ENCODE results near the gene LDB3.

GRCh38 chr10:86715836-86716235 is 47.5 kb downstream of the LDB3 start:
- TF ChIP-seq YY1 (tag by site-specific recombination; IDR thresholded peaks at IDR 0.05) (no peak), CTCF (tag by site-specific recombination; IDR thresholded peaks at IDR 0.05) (no peak), ZFP3 (tag by site-specific recombination; IDR thresholded peaks at IDR 0.05; ENCODE audit: low read depth) (no peak), ZNF513 (tag by site-specific recombination; IDR thresholded peaks at IDR 0.05) (no peak), ZNF175 (tag by site-specific recombination; IDR thresholded peaks at IDR 0.05) (no peak), ZNF518A (tag by site-specific recombination; conservative IDR thresholded peaks at IDR 0.05; ENCODE audit: low read depth) (no peak), ZNF704 (tag by site-specific recombination; IDR thresholded peaks at IDR 0.05) (no peak), ZBTB20 (tag by site-specific recombination; IDR thresholded peaks at IDR 0.05) (no peak), ZBTB7A (tag by site-specific recombination; IDR thresholded peaks at IDR 0.05; ENCODE audit: low read depth) (no peak), ZNF768 (tag by site-specific recombination; IDR thresholded peaks at IDR 0.05) (no peak), TRIM28 (IDR thresholded peaks at IDR 0.05; ENCODE audit: borderline replicate concordance, low read length) (no peak), PRDM6 (tag by site-specific recombination; IDR thresholded peaks at IDR 0.05) (no peak), ZNF629 (tag by site-specific recombination; IDR thresholded peaks at IDR 0.05) (no peak)
